Activated naive CD4-positive, alpha-beta T cell treated with anti-CD3 and anti-CD28 coated beads, Interleukin-2, amount 50 U/mL, for 72 hours (primary cell): ENCODE data around the gene RIPK1. TPM values are rescaled to one million over a fixed set of nuclear protein-coding genes. Genes with fewer than 3 reads are reported as not detected.
A peak's percentile ranks its signal among the peaks of the same experiment; 100 is the strongest.
"Not testable (repeated sequence)": the region's sequence is repeated elsewhere in the genome, so short reads cannot be mapped to it uniquely, and the experiment has no call there.

Experiments
- ATAC-seq, 2 donors: fragments of 150-1000 bp; cut with Tn5 transposase; 2 replicates each; pipeline ENCODE4 v1.10.0; 2021; ENCODE audit warnings: mild to moderate bottlenecking in 2 of 2, moderate library complexity in 2 of 2
- DNase-seq, 2 donors: peaks; one replicate each; pipeline ENCODE4 v3.0.0; 2021 to 2022; ENCODE audit warnings: low spot score in 2 of 2
- H3K27ac Mint-ChIP-seq, 2 donors: one replicate each; pipeline ENCODE4 v1.8.0; 2022; ENCODE audit warnings: mild to moderate bottlenecking in 2 of 2, mixed read lengths in 2 of 2
- H3K36me3 Mint-ChIP-seq, 2 donors: one replicate each; pipeline ENCODE4 v1.8.0; 2022; ENCODE audit warnings: mixed read lengths in 2 of 2
- H3K9me3 Mint-ChIP-seq, 2 donors: one replicate each; pipeline ENCODE4 v1.8.0; 2022; ENCODE audit warnings: mixed read lengths in 2 of 2
- total RNA-seq, 2 donors: library from RNA; stranded (reverse); gene quantifications; one replicate each; pipeline ENCODE4 v1.2.3, GENCODE V29; 2022

RIPK1 gene
- total RNA-seq, 2 donors from 2014 or later, result 12.1 to 16.0 TPM

- Mint-ChIP-seq H3K27ac (no peak overlapping the region), H3K9me3 (peaks cover 0 to 3% of the 10 kb centered on the region in 2 donors)
- no peak for ATAC-seq
Measured at GRCh38 chr6:3037638-3038365, 30.5 kb upstream of the RIPK1 start.

GRCh38 chr6:3039384-3039783, 28.9 kb upstream of the RIPK1 start:
- DNase-seq (no peak), ATAC-seq (no peak)
- no peaks in the 10 kb centered on the region for H3K36me3 Mint-ChIP-seq
- H3K9me3 Mint-ChIP-seq, result peaks cover 0 to 3% of the 10 kb centered on the region in 2 donors
- no peak overlapping the region for H3K27ac Mint-ChIP-seq

More at GRCh38 chr6:3037638-3038365, 30.5 kb upstream of the RIPK1 start:
- no peaks in the 10 kb centered on the region for H3K36me3 Mint-ChIP-seq
- DNase-seq, result no peak

- ATAC-seq (no peak), DNase-seq (no peak)
- H3K9me3 Mint-ChIP-seq, result no peaks in the 10 kb centered on the region
- H3K27ac Mint-ChIP-seq, result no peak overlapping the region
- H3K36me3 Mint-ChIP-seq, result no peaks in the 10 kb centered on the region
Measured at GRCh38 chr6:3041147-3041546, 27.1 kb upstream of the RIPK1 start.

GRCh38 chr6:3041606-3042005, 26.7 kb upstream of the RIPK1 start:
- no peak overlapping the region for H3K27ac Mint-ChIP-seq
- H3K9me3 Mint-ChIP-seq, result no peaks in the 10 kb centered on the region
- no peak for DNase-seq
- no peak for ATAC-seq
- H3K36me3 Mint-ChIP-seq, result no peaks in the 10 kb centered on the region

GRCh38 chr6:3045369-3045768, 22.9 kb upstream of the RIPK1 start:
- Mint-ChIP-seq H3K36me3 (no peaks in the 10 kb centered on the region), H3K9me3 (no peaks in the 10 kb centered on the region), H3K27ac (no peak overlapping the region)
- no peak for ATAC-seq
- DNase-seq, result no peak

GRCh38 chr6:3045777-3046176, 22.5 kb upstream of the RIPK1 start:
- ATAC-seq (no peak), DNase-seq (no peak)
- Mint-ChIP-seq H3K27ac (no peak overlapping the region), H3K36me3 (no peaks in the 10 kb centered on the region), H3K9me3 (no peaks in the 10 kb centered on the region)

GRCh38 chr6:3046295-3046694, 22.0 kb upstream of the RIPK1 start:
- no peak for DNase-seq
- Mint-ChIP-seq H3K9me3 (no peaks in the 10 kb centered on the region), H3K27ac (no peak overlapping the region), H3K36me3 (no peaks in the 10 kb centered on the region)
- no peak for ATAC-seq

- H3K9me3 Mint-ChIP-seq, ATAC-seq, H3K27ac Mint-ChIP-seq, DNase-seq, H3K36me3 Mint-ChIP-seq: not testable (repeated sequence)
Measured at GRCh38 chr6:3048009-3048408, 20.3 kb upstream of the RIPK1 start.

- H3K9me3 Mint-ChIP-seq, result no peaks in the 10 kb centered on the region
- no peak overlapping the region for H3K27ac Mint-ChIP-seq
- DNase-seq (no peak), ATAC-seq (no peak)
- no peaks in the 10 kb centered on the region for H3K36me3 Mint-ChIP-seq
Measured at GRCh38 chr6:3052481-3053230, 15.6 kb upstream of the RIPK1 start.

GRCh38 chr6:3053231-3053508, 15.1 kb upstream of the RIPK1 start:
- ATAC-seq (no peak), DNase-seq (no peak)
- Mint-ChIP-seq H3K9me3 (no peaks in the 10 kb centered on the region), H3K36me3 (no peaks in the 10 kb centered on the region), H3K27ac (peak overlapping the region in 1 of 2 donors; percentile 84)

- not testable (repeated sequence) for H3K36me3 Mint-ChIP-seq, H3K9me3 Mint-ChIP-seq, DNase-seq
- ATAC-seq, result peak in 1 of 2 donors; percentile 1
- H3K27ac Mint-ChIP-seq, result peak overlapping the region in 1 of 2 donors; percentile 84
Measured at GRCh38 chr6:3054229-3055157, 13.8 kb upstream of the RIPK1 start.

GRCh38 chr6:3055158-3055499, 13.2 kb upstream of the RIPK1 start:
- not testable (repeated sequence) for ATAC-seq, DNase-seq, H3K36me3 Mint-ChIP-seq, H3K27ac Mint-ChIP-seq, H3K9me3 Mint-ChIP-seq

- Mint-ChIP-seq H3K9me3 (no peaks in the 10 kb centered on the region), H3K27ac (no peak overlapping the region), H3K36me3 (no peaks in the 10 kb centered on the region)
- ATAC-seq (no peak), DNase-seq (no peak)
Measured at GRCh38 chr6:3057063-3057770, 11.1 kb upstream of the RIPK1 start.

- H3K27ac Mint-ChIP-seq, result peak overlapping the region in 1 of 2 donors; percentile 10
- no peaks in the 10 kb centered on the region for H3K9me3 Mint-ChIP-seq
- DNase-seq, result no peak
- ATAC-seq, result no peak
- peaks cover 0 to under 1% of the 10 kb centered on the region in 2 donors for H3K36me3 Mint-ChIP-seq
Measured at GRCh38 chr6:3058957-3059356, 9.3 kb upstream of the RIPK1 start.

GRCh38 chr6:3060092-3060491, 8.2 kb upstream of the RIPK1 start:
- H3K27ac Mint-ChIP-seq, H3K36me3 Mint-ChIP-seq, DNase-seq, ATAC-seq, H3K9me3 Mint-ChIP-seq: not testable (repeated sequence)

- Mint-ChIP-seq H3K27ac (no peak overlapping the region), H3K36me3 (peaks cover 5 to 9% of the 10 kb centered on the region in 2 donors), H3K9me3 (no peaks in the 10 kb centered on the region)
- ATAC-seq, result peak in 1 of 2 donors; percentile 11
- no peak for DNase-seq
Measured at GRCh38 chr6:3061501-3061941, 6.8 kb upstream of the RIPK1 start.
